Cardiac fibroblast (primary cell): ENCODE measurements around the gene ATP1B1.

Source experiments
- DNase-seq, 2 donors: peaks; one replicate each; pipeline versions ENCODE4 v3.0.0 to v3.0.0-alpha.2; 2010; ENCODE audit warnings: low read depth in 2 of 2
- H3K4me3 ChIP-seq, 2 donors: replicated peaks in 1 of 2; 1 replicate in 1 of 2; 2 replicates in 1 of 2; pipeline ENCODE4 v1.5.1; 2011; ENCODE audit warnings: low read depth in 2 of 2, low read length in 2 of 2, mild to moderate bottlenecking in 2 of 2, moderate library complexity in 1 of 2
- TF ChIP-seq, protein P1 (sequence below): IDR thresholded peaks from one replicate; pipeline ENCODE4 v1.5.1; 2011; ENCODE audit warnings: low read depth, mild to moderate bottlenecking, low read length, inconsistent platforms

Gene ATP1B1

DNA sequence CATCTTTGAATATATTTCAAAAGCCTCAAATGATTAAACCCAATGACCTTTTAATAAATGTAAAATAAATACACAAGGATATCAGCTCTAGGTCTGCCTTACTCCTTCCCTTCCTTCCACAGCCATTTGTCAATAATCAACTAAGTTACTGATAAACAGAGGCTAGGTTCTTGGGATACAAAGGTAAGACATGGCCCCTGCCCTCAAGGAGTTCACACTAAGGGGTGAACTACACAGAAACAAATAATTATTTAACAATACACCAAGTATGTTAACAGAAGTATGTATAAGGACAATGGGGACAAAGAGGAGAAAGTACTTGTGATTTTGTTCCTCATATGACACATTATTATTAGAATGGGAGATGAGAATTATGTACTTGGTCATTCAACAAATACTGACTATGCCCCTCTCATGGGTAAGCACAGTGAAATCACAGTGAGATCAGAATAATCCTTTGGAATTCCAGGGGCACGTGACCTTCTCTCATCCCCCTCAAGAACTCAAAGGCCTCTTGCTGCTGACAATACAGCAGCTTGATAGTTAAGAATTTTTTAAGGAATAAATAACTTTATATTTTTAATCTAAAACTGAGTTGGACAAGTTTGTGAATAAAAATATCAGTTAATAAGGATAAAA is 40.2 kb downstream of the ATP1B1 start:
- TF ChIP-seq, protein P1, sequence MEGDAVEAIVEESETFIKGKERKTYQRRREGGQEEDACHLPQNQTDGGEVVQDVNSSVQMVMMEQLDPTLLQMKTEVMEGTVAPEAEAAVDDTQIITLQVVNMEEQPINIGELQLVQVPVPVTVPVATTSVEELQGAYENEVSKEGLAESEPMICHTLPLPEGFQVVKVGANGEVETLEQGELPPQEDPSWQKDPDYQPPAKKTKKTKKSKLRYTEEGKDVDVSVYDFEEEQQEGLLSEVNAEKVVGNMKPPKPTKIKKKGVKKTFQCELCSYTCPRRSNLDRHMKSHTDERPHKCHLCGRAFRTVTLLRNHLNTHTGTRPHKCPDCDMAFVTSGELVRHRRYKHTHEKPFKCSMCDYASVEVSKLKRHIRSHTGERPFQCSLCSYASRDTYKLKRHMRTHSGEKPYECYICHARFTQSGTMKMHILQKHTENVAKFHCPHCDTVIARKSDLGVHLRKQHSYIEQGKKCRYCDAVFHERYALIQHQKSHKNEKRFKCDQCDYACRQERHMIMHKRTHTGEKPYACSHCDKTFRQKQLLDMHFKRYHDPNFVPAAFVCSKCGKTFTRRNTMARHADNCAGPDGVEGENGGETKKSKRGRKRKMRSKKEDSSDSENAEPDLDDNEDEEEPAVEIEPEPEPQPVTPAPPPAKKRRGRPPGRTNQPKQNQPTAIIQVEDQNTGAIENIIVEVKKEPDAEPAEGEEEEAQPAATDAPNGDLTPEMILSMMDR, result no peak
- no peak overlapping the region for H3K4me3 ChIP-seq
- DNase-seq, result no peak

DNA sequence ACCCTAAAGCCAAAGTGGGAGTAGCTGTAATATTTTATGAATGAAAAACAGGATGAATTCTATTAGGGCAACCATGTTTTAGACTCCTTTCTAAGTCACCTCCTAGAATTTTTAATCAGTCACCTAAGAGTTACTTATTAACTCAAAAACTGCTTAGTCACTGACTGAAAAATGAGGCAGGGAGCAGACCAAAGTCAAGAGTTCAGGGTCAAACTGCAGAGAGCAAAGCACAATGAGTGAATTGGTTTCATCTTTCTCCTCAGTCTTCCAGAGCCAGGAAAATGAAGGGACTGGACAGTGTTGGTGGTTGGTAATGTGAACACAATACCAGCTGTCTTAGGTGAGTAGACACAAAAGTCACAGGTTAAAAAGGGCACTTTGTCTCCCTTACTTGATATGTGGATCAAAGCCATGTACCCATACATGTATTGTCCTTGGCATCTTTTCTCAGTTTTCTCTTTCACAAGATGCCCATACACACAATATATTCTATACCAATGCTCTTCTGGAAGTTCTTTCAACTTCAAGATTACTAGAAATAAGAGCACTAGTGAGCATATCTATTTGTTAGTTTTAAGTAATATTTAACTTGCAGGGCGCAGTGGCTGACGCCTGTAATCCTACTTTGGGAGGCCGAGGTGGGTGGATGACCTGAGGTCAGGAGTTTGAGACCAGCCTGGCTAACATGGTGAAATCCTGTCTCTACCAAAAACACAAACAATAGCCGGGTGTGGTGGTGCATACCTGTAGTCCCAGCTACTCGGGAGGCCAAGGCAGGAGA is 42.2 kb downstream of the ATP1B1 start:
- TF ChIP-seq, protein P1, result no peak
- no peak overlapping the region for H3K4me3 ChIP-seq
- DNase-seq, result no peak

DNA sequence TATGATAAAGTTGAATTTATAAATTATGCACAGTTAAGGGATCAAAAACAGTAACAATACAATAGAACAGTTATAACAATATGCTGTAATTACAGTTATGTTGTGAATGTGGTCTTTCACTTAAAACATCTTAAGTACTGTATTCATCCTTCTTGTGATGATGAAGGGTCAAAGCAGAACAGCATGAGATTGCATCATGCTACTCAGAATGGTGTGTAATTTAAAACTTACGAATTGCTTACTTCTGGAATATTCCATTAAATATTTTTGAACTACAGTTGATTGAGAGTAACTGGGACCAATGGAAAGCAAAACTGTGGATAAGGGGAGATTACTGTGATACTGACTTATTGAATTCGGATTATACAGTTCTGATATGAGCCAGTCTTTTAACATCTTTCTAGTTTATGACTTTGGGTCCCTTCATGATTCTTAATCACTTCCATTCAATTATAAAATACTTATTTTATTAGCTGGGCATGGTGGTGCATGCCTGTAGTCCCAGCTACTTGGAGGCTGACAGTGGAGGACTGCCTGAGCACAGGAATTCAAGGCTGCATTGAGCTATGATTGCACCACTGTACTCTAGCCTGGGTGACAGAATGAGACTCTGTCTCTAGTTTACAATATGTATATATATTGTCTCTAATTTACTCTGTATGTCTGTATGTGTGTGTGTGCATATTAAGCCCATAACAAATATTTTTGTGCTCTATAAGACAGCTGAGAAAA is 43.2 kb downstream of the ATP1B1 start:
- no peak overlapping the region for H3K4me3 ChIP-seq
- DNase-seq, result no peak
- TF ChIP-seq, protein P1, result no peak

DNA sequence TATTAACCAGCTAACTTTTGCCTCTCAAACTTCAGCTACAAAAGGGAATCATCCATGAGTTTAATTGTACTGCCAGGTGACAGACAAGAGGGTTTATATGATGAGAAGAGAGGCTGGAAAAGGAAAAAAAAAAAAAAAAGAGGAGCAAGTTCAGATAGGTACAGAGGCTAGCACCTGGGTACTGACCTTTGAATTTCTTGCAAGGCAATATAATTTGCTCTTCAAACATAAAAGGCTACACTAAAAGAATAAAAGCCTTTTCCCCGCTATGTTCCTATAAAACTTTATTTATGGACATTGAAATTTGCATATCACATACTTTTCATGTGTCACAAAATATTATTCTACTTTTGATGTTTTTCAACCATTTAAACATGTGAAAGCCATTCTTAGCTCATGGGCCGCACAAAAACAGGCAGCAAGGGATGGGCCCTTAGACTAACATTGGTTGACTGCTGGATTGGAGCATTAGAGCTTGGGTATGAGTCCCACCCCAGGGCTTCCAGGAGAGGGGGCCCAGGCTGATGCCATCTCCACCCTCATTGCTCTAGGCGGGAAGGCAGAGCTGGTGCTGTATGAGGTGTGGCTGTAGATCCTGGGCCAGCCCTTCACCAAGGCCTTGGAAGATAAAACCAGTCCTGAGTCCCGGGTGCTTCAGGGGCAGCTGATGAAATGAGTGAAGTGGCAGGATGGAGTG is 44.3 kb downstream of the ATP1B1 start:
- no peak overlapping the region for H3K4me3 ChIP-seq
- TF ChIP-seq, protein P1, result no peak
- DNase-seq, result no peak

DNA sequence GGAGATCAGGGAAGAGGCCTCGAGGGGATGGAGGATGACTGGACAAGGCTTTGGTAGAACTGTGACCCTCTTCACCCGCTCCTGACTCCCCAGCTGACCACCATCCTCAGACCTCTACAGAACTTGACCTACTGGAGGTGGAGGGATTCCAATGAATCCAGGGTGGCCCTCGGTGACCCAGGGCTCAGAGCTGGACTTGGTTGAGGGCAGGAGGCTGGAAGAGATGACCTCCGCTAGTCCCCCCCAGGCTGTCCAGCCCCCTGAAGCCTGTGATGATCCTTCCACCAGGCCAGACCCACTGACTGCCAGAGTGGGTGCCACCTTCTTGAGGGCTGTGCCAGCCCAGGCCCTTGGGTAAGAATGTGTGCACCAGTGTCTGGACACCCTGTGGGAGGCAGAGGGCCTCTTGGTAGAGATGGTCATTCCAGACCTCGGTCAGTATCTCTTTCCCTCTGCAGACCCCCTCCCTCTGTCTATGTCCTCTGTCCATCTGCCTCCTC is 44.9 kb downstream of the ATP1B1 start:
- H3K4me3 ChIP-seq, result no peak overlapping the region
- no peak for DNase-seq
- TF ChIP-seq, protein P1, result no peak

DNA sequence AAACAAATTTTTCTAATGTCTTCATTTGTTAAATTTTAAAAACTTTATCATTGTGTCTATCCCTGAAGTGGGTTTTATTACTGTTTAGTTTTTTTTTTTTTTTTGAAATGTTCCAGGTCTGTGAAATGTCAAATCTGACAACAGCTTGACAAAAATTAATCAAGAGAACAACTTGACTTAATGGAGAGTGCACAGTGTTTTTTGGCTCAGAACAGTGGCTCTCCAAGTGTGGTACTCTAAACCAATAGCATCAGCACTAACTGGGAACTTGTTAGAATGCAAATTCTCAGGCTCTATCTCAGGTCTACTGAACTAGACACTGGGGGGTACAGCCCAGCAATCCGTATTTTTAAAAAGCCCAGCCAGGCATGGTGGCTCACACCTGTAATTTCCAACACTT is 49.2 kb downstream of the ATP1B1 start:
- DNase-seq, result no peak
- H3K4me3 ChIP-seq, result no peak overlapping the region
- TF ChIP-seq, protein P1, result no peak
